Fibroblast of mammary gland (primary cell): ENCODE measurements around the gene TSPAN9.

Source experiments
- DNase-seq: peaks from one replicate; pipeline ENCODE4 v3.0.0-alpha.2; 2010; ENCODE audit warnings: low read depth
- H3K4me3 ChIP-seq: 2 replicates; pipeline ENCODE4 v1.5.1; 2011; ENCODE audit warnings: low read depth, mild to moderate bottlenecking, low read length, moderate library complexity; ENCODE audit not compliant: control insufficient read depth
- CTCF ChIP-seq: conservative IDR thresholded peaks from 2 replicates; pipeline ENCODE4 v1.5.1; 2011; ENCODE audit warnings: low read depth, low read length, inconsistent platforms; ENCODE audit not compliant: control insufficient read depth, insufficient read depth

TSPAN9 gene

GRCh38 chr12:3127832-3128231, 50.7 kb downstream of the TSPAN9 start:
- no peak overlapping the region for H3K4me3 ChIP-seq
- TF ChIP-seq CTCF: no peak
- peak; percentile 73 for DNase-seq

DNA sequence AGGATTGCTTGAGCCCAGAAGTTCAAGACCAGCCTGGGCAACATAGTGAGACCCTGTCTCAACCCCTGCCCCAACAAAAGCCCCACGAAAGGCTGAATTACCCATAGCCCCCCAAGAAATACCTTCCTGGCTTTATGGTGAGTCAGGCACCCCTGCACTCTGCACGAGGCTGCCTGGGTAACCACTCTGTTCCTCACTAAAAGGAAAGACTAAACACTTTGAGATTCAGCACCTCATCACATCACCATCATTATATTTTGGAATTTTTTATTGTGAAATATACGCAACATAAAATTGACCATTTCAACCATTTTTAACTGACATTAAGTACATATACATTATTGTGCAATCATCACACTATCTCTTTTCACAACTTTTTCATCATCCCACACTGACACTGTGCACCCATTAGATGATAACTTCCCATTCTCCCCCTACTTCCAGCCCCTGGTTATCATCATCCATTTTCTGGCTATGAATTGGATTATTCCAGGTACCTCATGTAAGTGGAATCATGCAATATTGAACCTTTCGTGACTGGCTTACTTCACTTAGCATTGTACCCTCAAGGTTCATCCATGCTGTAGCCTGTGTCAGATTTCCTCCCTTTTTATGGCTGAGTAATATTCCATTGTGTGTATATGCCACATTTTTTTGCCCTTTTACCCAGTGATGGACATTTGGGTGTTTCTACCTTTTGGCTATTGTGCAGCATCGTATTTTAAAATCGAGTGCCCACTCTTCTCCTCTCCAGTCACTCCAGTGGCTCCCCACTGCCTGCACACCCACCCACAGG, 51.5 kb downstream of the TSPAN9 start:
- no peak for TF ChIP-seq CTCF
- no peak for DNase-seq
- H3K4me3 ChIP-seq: no peak overlapping the region

- DNase-seq: peak; percentile 84
- H3K4me3 ChIP-seq: no peak overlapping the region
- TF ChIP-seq CTCF: no peak
Measured at GRCh38 chr12:3129301-3130056, 52.3 kb downstream of the TSPAN9 start.

DNA sequence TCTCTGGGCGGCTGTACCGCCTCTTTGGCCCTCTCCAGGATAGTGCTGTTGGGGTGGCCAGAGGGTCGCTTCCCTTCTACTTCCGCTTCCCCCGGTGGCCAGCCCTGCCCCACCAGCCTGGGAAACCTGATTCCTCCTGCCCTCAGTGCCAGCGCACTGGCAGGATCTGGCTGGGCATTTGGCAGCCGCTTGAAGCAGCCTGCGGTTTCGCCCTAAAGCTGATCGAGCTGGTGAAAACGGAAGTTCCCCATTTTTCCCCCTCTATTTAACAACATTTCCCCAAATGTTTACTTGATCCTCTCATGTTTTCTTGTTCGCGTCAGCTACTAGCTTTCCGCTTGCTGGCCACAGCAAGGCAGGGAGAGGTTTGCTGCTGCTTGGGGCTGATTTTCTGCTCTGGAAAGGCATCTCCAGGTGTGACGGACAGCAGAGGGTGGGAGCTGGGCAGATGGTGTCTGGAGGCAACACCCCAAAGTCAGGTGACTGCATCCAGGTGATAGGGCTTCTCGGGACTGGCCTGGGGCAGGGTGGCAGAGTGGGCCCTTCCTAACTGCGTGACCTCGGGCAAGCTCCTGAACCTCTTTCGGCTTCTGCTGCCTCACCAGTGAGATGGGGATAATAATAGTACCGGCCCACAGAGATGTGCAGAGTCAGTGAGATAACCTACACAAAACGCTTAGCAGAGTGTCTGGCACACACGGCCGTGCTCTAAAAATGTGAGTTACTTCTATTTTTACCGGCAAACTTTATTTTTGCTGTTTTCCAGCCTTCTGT, 53.1 kb downstream of the TSPAN9 start:
- no peak overlapping the region for H3K4me3 ChIP-seq
- no peak for DNase-seq
- no peak for TF ChIP-seq CTCF

GRCh38 chr12:3131129-3131528, 54.0 kb downstream of the TSPAN9 start:
- no peak for DNase-seq
- no peak for TF ChIP-seq CTCF
- H3K4me3 ChIP-seq: no peak overlapping the region

DNA sequence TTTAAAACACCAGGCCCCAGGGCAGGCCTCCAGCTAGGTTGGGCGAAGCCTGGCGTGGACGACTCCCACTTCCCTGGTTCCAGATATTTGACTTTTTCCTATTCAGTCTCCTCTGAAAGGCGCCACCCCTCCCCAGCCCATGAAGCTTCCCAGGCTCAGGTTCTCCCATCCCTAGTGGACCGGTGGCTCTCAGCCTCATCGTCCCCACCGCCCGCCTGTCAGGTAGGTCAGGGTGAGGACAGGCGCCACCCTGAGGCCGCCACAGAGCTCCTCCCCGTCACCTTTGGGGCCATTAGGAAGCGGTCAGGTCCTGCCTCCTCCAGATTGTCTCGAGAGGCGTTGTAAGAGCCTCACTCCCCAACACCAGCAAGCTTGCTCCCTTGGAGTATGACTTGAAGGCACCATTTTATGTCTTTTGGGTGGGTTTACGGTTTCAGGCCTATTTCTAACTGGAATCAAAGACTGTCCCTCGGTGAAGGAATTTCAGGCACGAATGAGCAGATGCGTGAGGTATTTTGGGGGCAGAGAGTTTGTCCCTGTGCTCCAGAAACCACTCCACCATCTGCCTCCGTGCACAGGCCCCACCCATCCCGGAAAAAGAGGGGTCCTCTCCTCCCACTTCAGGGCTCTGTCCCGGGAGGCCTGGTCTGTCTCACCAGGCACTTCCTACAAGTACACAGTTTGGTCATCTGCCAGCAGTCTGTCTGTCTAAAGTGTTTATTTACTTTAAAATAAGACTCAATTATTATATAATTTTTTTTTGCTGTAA, 55.6 kb downstream of the TSPAN9 start:
- DNase-seq: peak; percentile 67
- TF ChIP-seq CTCF: no peak
- H3K4me3 ChIP-seq: no peak overlapping the region
